SIG-M5 treated with dmso at 0.1 percent for 504 hours (cell line): ENCODE measurements around the gene HLCS.
"Not testable (repeated sequence)": the region's sequence is repeated elsewhere in the genome, so short reads cannot be mapped to it uniquely, and the experiment has no call there.

Source experiments
- DNase-seq: peaks from one replicate; lab custom pipeline; 2025; ENCODE audit not compliant: unreplicated experiment; lab: John Stamatoyannopoulos, UW

HLCS gene

GRCh38 chr21:36966066-36966820, at the start of gene HLCS:
TSS of gene HLCS (minus strand) at chr21:36966669. CDS start at chr21:36966638, 31 bp downstream.
- DNase-seq = peak; percentile 47

- DNase-seq = peak; percentile 87
Observed at GRCh38 chr21:37009740-37010341, 43.4 kb upstream of the HLCS start.

- DNase-seq = no peak
Observed at GRCh38 chr21:37008724-37009123, 42.3 kb upstream of the HLCS start.

GRCh38 chr21:37006486-37007291, 40.2 kb upstream of the HLCS start, which contains the start of gene RIPPLY3:
TSS of gene RIPPLY3 (plus strand) at chr21:37006702. CDS start at chr21:37006773, 71 bp downstream.
- no peak for DNase-seq

- no peak for DNase-seq
Observed at GRCh38 chr21:37005548-37006485, 39.3 kb upstream of the HLCS start.

GRCh38 chr21:37003917-37004316, 37.4 kb upstream of the HLCS start:
- not testable (repeated sequence) for DNase-seq

- not testable (repeated sequence) for DNase-seq
Observed at GRCh38 chr21:37002851-37003250, 36.4 kb upstream of the HLCS start.

GRCh38 chr21:37001441-37001840, 35.0 kb upstream of the HLCS start:
- no peak for DNase-seq

- DNase-seq = no peak
Observed at GRCh38 chr21:37000381-37000780, 33.9 kb upstream of the HLCS start.

GRCh38 chr21:36999131-36999898, 32.8 kb upstream of the HLCS start:
- no peak for DNase-seq

- not testable (repeated sequence) for DNase-seq
Observed at GRCh38 chr21:36995285-36995684, 28.8 kb upstream of the HLCS start.

- DNase-seq = no peak
Observed at GRCh38 chr21:36994501-36995158, 28.2 kb upstream of the HLCS start.

GRCh38 chr21:36992671-36993070, 26.2 kb upstream of the HLCS start:
- DNase-seq = no peak

- no peak for DNase-seq
Observed at GRCh38 chr21:36990508-36991205, 24.2 kb upstream of the HLCS start.

GRCh38 chr21:36989699-36990507, 23.4 kb upstream of the HLCS start:
- peak; percentile 82 for DNase-seq

- DNase-seq = peak; percentile 82
Observed at GRCh38 chr21:36989199-36989698, 22.8 kb upstream of the HLCS start.

- no peak for DNase-seq
Observed at GRCh38 chr21:36988536-36988935, 22.1 kb upstream of the HLCS start.

- DNase-seq = no peak
Observed at GRCh38 chr21:36987845-36988244, 21.4 kb upstream of the HLCS start.
